Upper lobe of left lung (tissue), 6 donors: ENCODE data around the gene FRK. TPM values are rescaled to one million over a fixed set of nuclear protein-coding genes. Genes with fewer than 3 reads are reported as not detected.

Source experiments
- ATAC-seq, 2 donors: fragments of 200-7000 bp; cut with Tn5 transposase; one replicate each; pipeline ENCODE4 v1.9.1; 2022; ENCODE audit warnings: mild to moderate bottlenecking in 2 of 2, moderate library complexity in 2 of 2; ENCODE audit not compliant: low FRiP score in 2 of 2
- DNase-seq, 2 donors: peaks; one replicate each; pipeline ENCODE4 v3.0.0-alpha.2; 2019 to 2020
- H3K27ac ChIP-seq, 4 donors: fragments of 200-600 bp; sonication (generic); one replicate each; pipeline ENCODE4 v1.5.1; 2016 to 2019
- H3K27me3 ChIP-seq, 4 donors: fragments of 200-600 bp; sonication (generic); one replicate each; pipeline ENCODE4 v1.5.1; 2017 to 2019
- H3K36me3 ChIP-seq, 4 donors: fragments of 200-600 bp; sonication (generic); one replicate each; pipeline ENCODE4 v1.5.1; 2016 to 2019
- H3K4me1 ChIP-seq, 4 donors: fragments of 200-600 bp; sonication (generic); one replicate each; pipeline ENCODE4 v1.5.1; 2018 to 2019
- H3K4me3 ChIP-seq, 4 donors: fragments of 200-600 bp; sonication (generic); one replicate each; pipeline ENCODE4 v1.5.1; 2017 to 2019; ENCODE audit warnings: mild to moderate bottlenecking in 2 of 4, moderate library complexity in 1 of 4
- H3K9me3 ChIP-seq, 4 donors: fragments of 200-600 bp; sonication (generic); one replicate each; pipeline ENCODE4 v1.5.1; 2018 to 2019
- CTCF ChIP-seq, 6 experiments: fragments of 450-650 bp in 4 of 6; fragments of 200-600 bp in 2 of 6; sonication (generic) in 2 of 6; IDR thresholded peaks; one replicate each; pipeline ENCODE4 v1.5.1; 2016 to 2019; ENCODE audit warnings: antibody characterized with exemption in 6 of 6
- EP300 ChIP-seq, 4 donors: sonication (generic); formaldehyde crosslinking; IDR thresholded peaks; one replicate each; pipeline ENCODE4 v1.5.1; 2017; ENCODE audit warnings: antibody characterized with exemption in 4 of 4, control low read depth in 2 of 4
- POLR2A ChIP-seq, 4 donors: fragments of 450-650 bp; IDR thresholded peaks; one replicate each; pipeline ENCODE4 v1.5.1; 2016 to 2017; ENCODE audit warnings: antibody characterized with exemption in 4 of 4, mild to moderate bottlenecking in 2 of 4
- POLR2AphosphoS5 ChIP-seq, 2 donors: sonication (generic); formaldehyde crosslinking; IDR thresholded peaks; one replicate each; pipeline ENCODE4 v1.5.1; 2017; ENCODE audit warnings: antibody characterized with exemption in 2 of 2
- WGBS, 2 donors: methylation state at CpG; one replicate each; pipeline ENCODE4 v1.1.5; 2017 to 2018; 5-methylcytosine and 5-hydroxymethylcytosine counted together
- total RNA-seq, 6 donors: library from RNA; depleted of rRNA in 4 of 6; stranded (reverse); fragments of >200 nt in 4 of 6; gene quantifications; one replicate each; pipeline versions ENCODE4 v1.1.0 to v1.2.1, GENCODE V29; 2016 to 2021
- donor health status: DM: no; HTN: no; CAD: no; lungs with moderate emphysema.
- donor health status: DM: no; HTN: yes; CAD: no; lungs with severe emphysema.

FRK gene
- total RNA-seq, 6 donors from 2014 or later, result 2.2 to 9.8 (median 5.9) TPM

GRCh38 chr6:116004841-116005815, 55.6 kb downstream of the FRK start:
- no peak for DNase-seq
- ATAC-seq, result no peak
- TF ChIP-seq EP300 (IDR thresholded peaks at IDR 0.05) (no peak), CTCF (IDR thresholded peaks at IDR 0.05) (no peak), POLR2A (IDR thresholded peaks at IDR 0.05) (no peak), POLR2AphosphoS5 (IDR thresholded peaks at IDR 0.05) (no peak)
- H3K9me3 ChIP-seq, result no peaks in the 10 kb centered on the region
- H3K27me3 ChIP-seq, result no peaks in the 10 kb centered on the region
- no peak overlapping the region for H3K27ac ChIP-seq
- no peak overlapping the region for H3K4me3 ChIP-seq
- 85 to 91% methylated on average over 4 of the region's 4 CpGs for WGBS, 2 donors
- H3K4me1 ChIP-seq, result peaks cover 0 to 9% (median 7%) of the 10 kb centered on the region in 4 donors
- H3K36me3 ChIP-seq, result peaks cover 0 to 5% (median 0%) of the 10 kb centered on the region in 4 donors

GRCh38 chr6:116003668-116004067, 57.0 kb downstream of the FRK start:
- Histone ChIP-seq H3K4me1 (peaks cover 0 to 6% (median 4%) of the 10 kb centered on the region in 4 donors), H3K9me3 (no peaks in the 10 kb centered on the region), H3K4me3 (no peak overlapping the region), H3K27me3 (no peaks in the 10 kb centered on the region), H3K36me3 (peaks cover 0 to 5% (median 0%) of the 10 kb centered on the region in 4 donors), H3K27ac (no peak overlapping the region)
- ATAC-seq (no peak), DNase-seq (no peak)
- TF ChIP-seq POLR2A (IDR thresholded peaks at IDR 0.05) (no peak), EP300 (IDR thresholded peaks at IDR 0.05) (no peak), POLR2AphosphoS5 (IDR thresholded peaks at IDR 0.05) (no peak), CTCF (IDR thresholded peaks at IDR 0.05) (no peak)
- WGBS, 2 donors, result 55 to 80% methylated on average over 3 of the region's 3 CpGs

GRCh38 chr6:116002756-116003155, 57.9 kb downstream of the FRK start:
- ATAC-seq, result no peak

GRCh38 chr6:115999235-115999634, 61.5 kb downstream of the FRK start:
- DNase-seq, result no peak
- Histone ChIP-seq H3K27me3 (no peaks in the 10 kb centered on the region), H3K4me1 (no peaks in the 10 kb centered on the region), H3K4me3 (no peak overlapping the region), H3K9me3 (no peaks in the 10 kb centered on the region), H3K36me3 (peaks cover 0 to 5% (median 0%) of the 10 kb centered on the region in 4 donors), H3K27ac (no peak overlapping the region)
- TF ChIP-seq EP300 (IDR thresholded peaks at IDR 0.05) (no peak), POLR2A (IDR thresholded peaks at IDR 0.05) (no peak), POLR2AphosphoS5 (IDR thresholded peaks at IDR 0.05) (no peak), CTCF (IDR thresholded peaks at IDR 0.05) (no peak)
- 75 to 81% methylated on average over 3 of the region's 3 CpGs for WGBS, 2 donors
- ATAC-seq, result no peak

More at GRCh38 chr6:116002756-116003155, 57.9 kb downstream of the FRK start:
- Histone ChIP-seq H3K4me3 (no peak overlapping the region), H3K36me3 (peaks cover 0 to 5% (median 0%) of the 10 kb centered on the region in 4 donors), H3K4me1 (no peaks in the 10 kb centered on the region), H3K27me3 (no peaks in the 10 kb centered on the region), H3K27ac (no peak overlapping the region), H3K9me3 (no peaks in the 10 kb centered on the region)
- DNase-seq, result no peak
- 93 to 99% methylated on average over 5 of the region's 5 CpGs for WGBS, 2 donors
- TF ChIP-seq EP300 (IDR thresholded peaks at IDR 0.05), result no peak

- Histone ChIP-seq H3K27ac (no peak overlapping the region), H3K27me3 (no peaks in the 10 kb centered on the region), H3K4me3 (no peak overlapping the region), H3K4me1 (no peaks in the 10 kb centered on the region), H3K9me3 (no peaks in the 10 kb centered on the region), H3K36me3 (peaks cover 0 to 5% (median 0%) of the 10 kb centered on the region in 4 donors)
- ATAC-seq, result no peak
- 73 to 79% methylated on average over 5 of the region's 5 CpGs for WGBS, 2 donors
- TF ChIP-seq EP300 (IDR thresholded peaks at IDR 0.05) (no peak), CTCF (IDR thresholded peaks at IDR 0.05) (no peak), POLR2A (IDR thresholded peaks at IDR 0.05) (no peak), POLR2AphosphoS5 (IDR thresholded peaks at IDR 0.05) (no peak)
- no peak for DNase-seq
These were observed 62.6 kb downstream of the FRK start for GRCh38 chr6:115997990-115998585.
